CD4-positive, alpha-beta T cell treated with Interleukin-2 at 100 ng/mL for 4 hours (primary cell): Measurements from ENCODE around the gene AKR1D1.
A peak's percentile ranks its signal among the peaks of the same experiment; 100 is the strongest.
"Not testable (repeated sequence)": the region's sequence is repeated elsewhere in the genome, so short reads cannot be mapped to it uniquely, and the experiment has no call there.

Source experiments
- DNase-seq: peaks from one replicate; pipeline ENCODE4 v3.0.0-alpha.2; 2020; ENCODE audit warnings: low spot score

The AKR1D1 gene

GRCh38 chr7:138122162-138122561 lies 45.9 kb downstream of the AKR1D1 start:
- DNase-seq = no peak

- no peak for DNase-seq
Observed at GRCh38 chr7:138125119-138125518, 48.9 kb downstream of the AKR1D1 start.

GRCh38 chr7:138125598-138126111 lies 49.4 kb downstream of the AKR1D1 start:
- DNase-seq = no peak

- no peak for DNase-seq
Observed at GRCh38 chr7:138126928-138127327, 50.7 kb downstream of the AKR1D1 start.

GRCh38 chr7:138127996-138128395 lies 51.7 kb downstream of the AKR1D1 start:
- DNase-seq = no peak

GRCh38 chr7:138129551-138130165 lies 53.4 kb downstream of the AKR1D1 start:
- DNase-seq = no peak

GRCh38 chr7:138137423-138138171 lies 61.3 kb downstream of the AKR1D1 start:
- no peak for DNase-seq

- DNase-seq = no peak
Observed at GRCh38 chr7:138138244-138138643, 62.0 kb downstream of the AKR1D1 start.

- DNase-seq = no peak
Observed at GRCh38 chr7:138142583-138143201, 66.4 kb downstream of the AKR1D1 start.

- no peak for DNase-seq
Observed at GRCh38 chr7:138144958-138145357, 68.7 kb downstream of the AKR1D1 start.

- not testable (repeated sequence) for DNase-seq
Observed at GRCh38 chr7:138146221-138146620, 70.0 kb downstream of the AKR1D1 start.

GRCh38 chr7:138146757-138147734 lies 70.8 kb downstream of the AKR1D1 start:
- DNase-seq = not testable (repeated sequence)

GRCh38 chr7:138151731-138152577 lies 75.7 kb downstream of the AKR1D1 start:
- DNase-seq = no peak

- no peak for DNase-seq
Observed at GRCh38 chr7:138154661-138155060, 78.4 kb downstream of the AKR1D1 start.

- no peak for DNase-seq
Observed at GRCh38 chr7:138157702-138158101, 81.4 kb downstream of the AKR1D1 start.

- no peak for DNase-seq
Observed at GRCh38 chr7:138158739-138159528, 82.7 kb downstream of the AKR1D1 start.

GRCh38 chr7:138161600-138162081 lies 85.4 kb downstream of the AKR1D1 start:
- peak; percentile 81 for DNase-seq

- DNase-seq = no peak
Observed at GRCh38 chr7:138162236-138162635, 86.0 kb downstream of the AKR1D1 start.

GRCh38 chr7:138163800-138164199 lies 87.5 kb downstream of the AKR1D1 start:
- DNase-seq = no peak

- no peak for DNase-seq
Observed at GRCh38 chr7:138164804-138165203, 88.5 kb downstream of the AKR1D1 start.
